Esophagus squamous epithelium (tissue), 5 donors: ENCODE results near the gene MTCH1. TPM values are rescaled to one million over a fixed set of nuclear protein-coding genes. Genes with fewer than 3 reads are reported as not detected.
"Not testable (repeated sequence)": the region's sequence is repeated elsewhere in the genome, so short reads cannot be mapped to it uniquely, and the experiment has no call there.

Experiments
- DNase-seq: peaks from one replicate; lab custom pipeline; 2025; lab: John Stamatoyannopoulos, UW
- H3K27ac ChIP-seq, 4 donors: fragments of 200-600 bp; sonication (generic); one replicate each; pipeline ENCODE4 v1.5.1; 2016 to 2019; ENCODE audit warnings: mild to moderate bottlenecking in 1 of 4
- H3K27me3 ChIP-seq, 4 donors: fragments of 200-600 bp; sonication (generic); 1 replicate in 3 of 4; 2 replicates in 1 of 4; pipeline versions ENCODE4 v1.5.1 to v1.6.0; 2017 to 2021; ENCODE audit warnings: antibody characterized with exemption in 1 of 4
- H3K36me3 ChIP-seq, 3 donors: fragments of 200-600 bp; sonication (generic); one replicate each; pipeline ENCODE4 v1.5.1; 2016 to 2019
- H3K4me1 ChIP-seq, 3 donors: fragments of 200-600 bp; sonication (generic); one replicate each; pipeline ENCODE4 v1.5.1; 2017 to 2019
- H3K4me3 ChIP-seq, 4 donors: fragments of 200-600 bp; sonication (generic); 1 replicate in 3 of 4; 2 replicates in 1 of 4; pipeline ENCODE4 v1.5.1; 2016 to 2019; ENCODE audit warnings: mild to moderate bottlenecking in 2 of 4, moderate library complexity in 1 of 4
- H3K9me3 ChIP-seq, 3 donors: fragments of 200-600 bp; sonication (generic); one replicate each; pipeline ENCODE4 v1.5.1; 2016 to 2019
- CTCF ChIP-seq, 6 experiments: fragments of 450-650 bp in 4 of 6; fragments of 200-600 bp in 2 of 6; sonication (generic) in 2 of 6; IDR thresholded peaks; one replicate each; pipeline ENCODE4 v1.5.1; 2016 to 2019; ENCODE audit warnings: antibody characterized with exemption in 6 of 6, mild to moderate bottlenecking in 4 of 6, moderate library complexity in 4 of 6
- POLR2A ChIP-seq, 4 donors: fragments of 450-650 bp; IDR thresholded peaks; one replicate each; pipeline ENCODE4 v1.6.1; 2017; ENCODE audit warnings: antibody characterized with exemption in 4 of 4, mild to moderate bottlenecking in 4 of 4, moderate library complexity in 3 of 4
- WGBS, 2 donors: methylation state at CpG; one replicate each; pipeline ENCODE4 v1.1.5; 2018; 5-methylcytosine and 5-hydroxymethylcytosine counted together
- intact Hi-C: fragments of 100-400 bp; cut with DNase I; formaldehyde crosslinking; loops from one replicate; pipeline ENCODE4 v1.15.0; 2022
- total RNA-seq, 4 donors: library from RNA; depleted of rRNA; stranded (reverse); fragments of >200 nt; gene quantifications; one replicate each; pipeline ENCODE4 v1.1.0, GENCODE V29; 2016
- donor health status: DM: yes; HTN: yes; CAD: no.

Gene MTCH1
- total RNA-seq, 4 donors from 2014 or later, result 101 to 153 (median 111) TPM

DNA sequence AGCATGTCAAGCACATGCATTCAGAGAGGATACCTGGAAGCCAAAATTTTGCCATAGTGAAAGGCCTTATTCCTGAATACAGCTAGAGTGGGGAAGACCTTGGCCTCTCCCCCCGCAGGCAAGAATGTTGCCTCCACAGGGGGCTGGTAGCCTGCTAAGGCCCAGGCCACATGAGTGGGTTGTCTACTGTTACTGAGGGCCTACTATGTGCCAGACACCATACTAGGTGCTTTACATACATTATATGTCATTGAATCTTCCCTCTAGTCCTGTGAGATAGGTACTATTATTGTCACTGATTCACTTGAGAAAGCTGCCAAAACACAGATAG is 32.1 kb downstream of the MTCH1 start:
- 75 to 88% methylated on average over 1 of the region's 1 CpG for WGBS, 2 donors
- no peak for DNase-seq

GRCh38 chr6:36949636-36950035 is 36.4 kb downstream of the MTCH1 start:
- Histone ChIP-seq H3K27me3 (no peaks in the 10 kb centered on the region), H3K27ac (no peak overlapping the region), H3K9me3 (no peaks in the 10 kb centered on the region), H3K4me3 (no peak overlapping the region), H3K36me3 (no peaks in the 10 kb centered on the region), H3K4me1 (peaks cover 0 to 6% (median 0%) of the 10 kb centered on the region in 3 donors)
- intact Hi-C loops, result no loop called here
- no peak for DNase-seq
- no peak for TF ChIP-seq CTCF (IDR thresholded peaks at IDR 0.05)
- TF ChIP-seq POLR2A (IDR thresholded peaks at IDR 0.05), result no peak
- 76 to 84% methylated on average over 3 of the region's 3 CpGs for WGBS, 2 donors

More for the DNA sequence above, 32.1 kb downstream of the MTCH1 start:
- Histone ChIP-seq H3K36me3 (no peaks in the 10 kb centered on the region), H3K27me3 (no peaks in the 10 kb centered on the region), H3K9me3 (no peaks in the 10 kb centered on the region), H3K27ac (no peak overlapping the region), H3K4me1 (peaks cover 0 to 14% (median 7%) of the 10 kb centered on the region in 3 donors), H3K4me3 (no peak overlapping the region)
- intact Hi-C loops, result no loop called here
- no peak for TF ChIP-seq POLR2A (IDR thresholded peaks at IDR 0.05)
- no peak for TF ChIP-seq CTCF (IDR thresholded peaks at IDR 0.05)

- WGBS, 2 donors, result 60 to 76% methylated on average over 8 to 9 of the region's 9 CpGs
- intact Hi-C loops, DNase-seq: not testable (repeated sequence)
Observed at GRCh38 chr6:36949076-36949475, 36.9 kb downstream of the MTCH1 start.

GRCh38 chr6:36947570-36948351 is 38.2 kb downstream of the MTCH1 start:
- no peaks in the 10 kb centered on the region for H3K4me1 ChIP-seq
- H3K27ac ChIP-seq, result no peak overlapping the region
- H3K4me3 ChIP-seq, result no peak overlapping the region
- WGBS, 2 donors, result 74 to 75% methylated on average over 8 to 11 of the region's 12 CpGs
- no peaks in the 10 kb centered on the region for H3K9me3 ChIP-seq
- peaks cover 0 to 4% (median 0%) of the 10 kb centered on the region in 4 donors for H3K27me3 ChIP-seq
- H3K36me3 ChIP-seq, result no peaks in the 10 kb centered on the region
- TF ChIP-seq POLR2A (IDR thresholded peaks at IDR 0.05), result no peak
- TF ChIP-seq CTCF (IDR thresholded peaks at IDR 0.05), result no peak
- intact Hi-C loops, result no loop called here
- no peak for DNase-seq

More at GRCh38 chr6:36949076-36949475, 36.9 kb downstream of the MTCH1 start:
- H3K27me3 ChIP-seq, H3K27ac ChIP-seq, H3K9me3 ChIP-seq, H3K36me3 ChIP-seq, H3K4me1 ChIP-seq, H3K4me3 ChIP-seq: not testable (repeated sequence)

DNA sequence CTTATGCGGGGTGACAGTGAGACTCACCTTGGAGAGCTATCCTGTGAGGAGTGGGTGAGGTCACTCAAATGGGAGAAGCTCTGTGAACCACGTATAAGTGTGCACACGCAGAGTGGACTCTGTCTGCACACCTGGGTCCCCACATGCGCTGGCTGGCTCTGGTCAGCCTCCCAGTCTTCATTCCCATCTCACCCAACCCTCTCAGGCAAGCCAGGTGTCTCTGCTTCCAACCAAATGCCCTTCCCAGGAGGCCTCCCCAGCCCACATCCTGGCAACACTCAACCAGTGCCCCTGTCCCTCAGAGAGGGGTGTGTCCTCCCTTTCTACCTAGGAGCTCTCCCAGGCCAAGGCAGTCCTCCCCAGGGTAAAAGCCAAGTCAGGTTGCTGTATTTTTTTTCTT is 39.5 kb downstream of the MTCH1 start:
- no peak for DNase-seq
- Histone ChIP-seq H3K27ac (no peak overlapping the region), H3K4me3 (no peak overlapping the region), H3K9me3 (no peaks in the 10 kb centered on the region), H3K27me3 (peaks cover 0 to 4% (median 0%) of the 10 kb centered on the region in 4 donors), H3K4me1 (no peaks in the 10 kb centered on the region), H3K36me3 (no peaks in the 10 kb centered on the region)
- TF ChIP-seq CTCF (IDR thresholded peaks at IDR 0.05) (no peak), POLR2A (IDR thresholded peaks at IDR 0.05) (no peak)
- WGBS, 2 donors, result 71 to 91% methylated on average over 2 to 4 of the region's 4 CpGs
- intact Hi-C loops, result no loop called here
